HepG2 (cell line): ENCODE results near the gene C2orf76. TPM values are rescaled to one million over a fixed set of nuclear protein-coding genes. Genes with fewer than 3 reads are reported as not detected.

Source experiments
- ATAD3A ChIP-seq: sonication (generic); formaldehyde crosslinking; IDR thresholded peaks from 2 replicates; pipeline ENCODE4 v1.4.0; 2020; ENCODE audit warnings: missing genetic modification reagents
- ETS1 ChIP-seq: sonication (generic); formaldehyde crosslinking; IDR thresholded peaks from 2 replicates; pipeline ENCODE4 v1.4.0; 2020; ENCODE audit warnings: missing genetic modification reagents
- ETV6 ChIP-seq: sonication (generic); formaldehyde crosslinking; conservative IDR thresholded peaks from 2 replicates; pipeline ENCODE4 v1.4.0; 2020; ENCODE audit warnings: missing genetic modification reagents
- FOXP1 ChIP-seq, 2 experiments: fragments of 450-650 bp in 1 of 2; IDR thresholded peaks; 2 replicates each; pipeline ENCODE4 v1.6.1; 2017 to 2018; ENCODE audit warnings: antibody characterized with exemption in 1 of 2
- HNF4A ChIP-seq: sonication (generic); formaldehyde crosslinking; IDR thresholded peaks from 2 replicates; pipeline ENCODE4 v1.4.0; 2020; ENCODE audit warnings: missing genetic modification reagents
- KLF9 ChIP-seq: IDR thresholded peaks from 2 replicates; pipeline ENCODE4 v1.6.1; 2016; ENCODE audit warnings: low read depth
- LRRFIP1 ChIP-seq: sonication (generic); formaldehyde crosslinking; conservative IDR thresholded peaks from 2 replicates; pipeline ENCODE4 v1.4.0; 2020; ENCODE audit warnings: missing genetic modification reagents
- NKX3-1 ChIP-seq: sonication (generic); formaldehyde crosslinking; IDR thresholded peaks from 2 replicates; pipeline ENCODE4 v1.5.0; 2020; ENCODE audit warnings: missing genetic modification reagents
- RAD51 ChIP-seq: fragments of 450-650 bp; IDR thresholded peaks from 2 replicates; pipeline ENCODE4 v1.6.1; 2016; ENCODE audit warnings: borderline replicate concordance
- SMAD1 ChIP-seq: sonication (generic); formaldehyde crosslinking; IDR thresholded peaks from 2 replicates; pipeline ENCODE4 v1.4.0; 2020; ENCODE audit warnings: missing genetic modification reagents, low read depth, mild to moderate bottlenecking, borderline replicate concordance
- TARDBP ChIP-seq: sonication (generic); formaldehyde crosslinking; IDR thresholded peaks from 2 replicates; pipeline ENCODE4 v1.8.0; 2022; ENCODE audit warnings: mild to moderate bottlenecking, missing genetic modification reagents
- TBL1XR1 ChIP-seq: fragments of 150-350 bp; IDR thresholded peaks from 2 replicates; pipeline ENCODE4 v1.6.1; 2014; ENCODE audit warnings: borderline replicate concordance, low read length; ENCODE audit not compliant: partially characterized antibody
- TFAP4 ChIP-seq: sonication (generic); IDR thresholded peaks from 2 replicates; pipeline ENCODE4 v1.6.1; 2016; ENCODE audit warnings: low read depth, borderline replicate concordance
- ZBTB49 ChIP-seq: sonication (generic); formaldehyde crosslinking; IDR thresholded peaks from 2 replicates; pipeline ENCODE4 v1.4.0; 2020; ENCODE audit warnings: missing genetic modification reagents, borderline replicate concordance
- ZIK1 ChIP-seq: sonication (generic); formaldehyde crosslinking; IDR thresholded peaks from 2 replicates; pipeline ENCODE4 v1.5.0; 2020; ENCODE audit warnings: mild to moderate bottlenecking, low read depth, missing genetic modification reagents, borderline replicate concordance
- ZNF329 ChIP-seq: sonication (generic); formaldehyde crosslinking; IDR thresholded peaks from 2 replicates; pipeline ENCODE4 v1.9.0; 2021; ENCODE audit warnings: low read depth, mild to moderate bottlenecking, missing genetic modification reagents
- ZNF333 ChIP-seq: sonication (generic); formaldehyde crosslinking; IDR thresholded peaks from 2 replicates; pipeline ENCODE4 v1.4.0; 2020; ENCODE audit warnings: mild to moderate bottlenecking, missing genetic modification reagents, borderline replicate concordance
- ZNF33A ChIP-seq: sonication (generic); formaldehyde crosslinking; IDR thresholded peaks from 2 replicates; pipeline ENCODE4 v1.5.1; 2020; ENCODE audit warnings: missing genetic modification reagents, mild to moderate bottlenecking, moderate library complexity, borderline replicate concordance
- ZNF446 ChIP-seq: sonication (generic); formaldehyde crosslinking; IDR thresholded peaks from 2 replicates; pipeline ENCODE4 v1.5.0; 2020; ENCODE audit warnings: mild to moderate bottlenecking, missing genetic modification reagents
- ZNF460 ChIP-seq: sonication (generic); formaldehyde crosslinking; IDR thresholded peaks from 2 replicates; pipeline ENCODE4 v1.5.1; 2020; ENCODE audit warnings: missing genetic modification reagents, mild to moderate bottlenecking, borderline replicate concordance
- ZNF788 ChIP-seq: sonication (generic); formaldehyde crosslinking; IDR thresholded peaks from 2 replicates; pipeline ENCODE4 v1.5.0; 2020; ENCODE audit warnings: mild to moderate bottlenecking, missing genetic modification reagents, borderline replicate concordance
- ZNF83 ChIP-seq: sonication (generic); formaldehyde crosslinking; IDR thresholded peaks from 2 replicates; pipeline ENCODE4 v1.4.0; 2020; ENCODE audit warnings: missing genetic modification reagents, mild to moderate bottlenecking, borderline replicate concordance
- polyA plus RNA-seq, 8 experiments: library from polyadenylated mRNA; depleted of rRNA in 3 of 8; stranded (reverse) in 7 of 8; unstranded in 1 of 8; fragments of >200 nt; fragmentation: Illumina TruSeq in 4 of 8; extraction: Trizol in 4 of 8; gene quantifications; 2 replicates each; pipeline versions ENCODE4 v1.2.1 to v1.2.3, GENCODE V29; 2011 to 2016; ENCODE audit warnings: low read depth in 4 of 8, missing spikeins in 1 of 8, mixed read lengths in 1 of 8; ENCODE audit not compliant: insufficient read depth in 1 of 8
- total RNA-seq, 5 experiments: library from RNA; depleted of rRNA; stranded (reverse); fragments of >200 nt; fragmentation: Illumina TruSeq; extraction: Trizol; gene quantifications; 2 replicates each; pipeline ENCODE4 v1.2.3, GENCODE V29; 2016; ENCODE audit warnings: low read depth in 1 of 5

The C2orf76 gene
- total and polyA plus RNA-seq, 2 of the 13 experiments (the other 11 are each of a cell fraction or from before 2014, with no cell fraction given) = 7.7 to 8.5 TPM

- TF ChIP-seq LRRFIP1 (CRISPR knock-in tag) = no peak
- TF ChIP-seq ZNF83 (CRISPR knock-in tag) = no peak
- TF ChIP-seq ZNF329 (CRISPR knock-in tag) = no peak
- TF ChIP-seq TBL1XR1 = no peak
- no peak for TF ChIP-seq ZNF460
- TF ChIP-seq RAD51 = no peak
- TF ChIP-seq ZIK1 = no peak
- no peak for TF ChIP-seq TARDBP
- no peak for TF ChIP-seq FOXP1 (IDR thresholded peaks at IDR 0.05)
- TF ChIP-seq FOXP1 (CRISPR knock-in tag; IDR thresholded peaks at IDR 0.05) = no peak
- no peak for TF ChIP-seq ZNF446 (CRISPR knock-in tag)
- no peak for TF ChIP-seq KLF9 (CRISPR knock-in tag)
- no peak for TF ChIP-seq ETS1 (CRISPR knock-in tag)
- TF ChIP-seq TFAP4 = no peak
- TF ChIP-seq ZNF333 = no peak
- no peak for TF ChIP-seq SMAD1
- no peak for TF ChIP-seq ZNF33A (CRISPR knock-in tag)
- no peak for TF ChIP-seq ATAD3A (CRISPR knock-in tag)
- no peak for TF ChIP-seq NKX3-1
- TF ChIP-seq HNF4A (CRISPR knock-in tag) = no peak
- TF ChIP-seq ETV6 (CRISPR knock-in tag) = no peak
- TF ChIP-seq ZNF788 (CRISPR knock-in tag) = no peak
- no peak for TF ChIP-seq ZBTB49 (CRISPR knock-in tag)
Measured at GRCh38 chr2:119387381-119388129, 20.9 kb upstream of the C2orf76 start (continued).
